Mucosa of stomach (tissue), 1 donor: ENCODE results near the gene RPL13.

Source experiments
- H3K27me3 ChIP-seq: one replicate; pipeline ENCODE4 v1.7.0; 2013; ENCODE audit warnings: mild to moderate bottlenecking, low read length; ENCODE audit not compliant: control insufficient read depth, insufficient read depth
- H3K36me3 ChIP-seq: one replicate; pipeline ENCODE4 v1.7.0; 2013; ENCODE audit warnings: low read length; ENCODE audit not compliant: control insufficient read depth, insufficient read depth
- H3K4me1 ChIP-seq: one replicate; pipeline ENCODE4 v1.7.0; 2013; ENCODE audit warnings: mild to moderate bottlenecking, low read length; ENCODE audit not compliant: control insufficient read depth, insufficient read depth
- H3K4me3 ChIP-seq: one replicate; pipeline ENCODE4 v1.7.0; 2013; ENCODE audit warnings: low read length
- H3K9ac ChIP-seq: one replicate; pipeline ENCODE4 v1.7.0; 2013; ENCODE audit warnings: mild to moderate bottlenecking, low read length, moderate library complexity
- H3K9me3 ChIP-seq: one replicate; pipeline ENCODE4 v1.7.0; 2013; ENCODE audit warnings: mild to moderate bottlenecking, low read length, moderate library complexity; ENCODE audit not compliant: control insufficient read depth
- donor health status: Pancreatic carcinoma.

The RPL13 gene

GRCh38 chr16:89547291-89547690, 13.2 kb upstream of the RPL13 start:
- H3K9ac ChIP-seq: no peak overlapping the region
- H3K4me1 ChIP-seq: peaks cover 23% of the 10 kb centered on the region
- no peaks in the 10 kb centered on the region for H3K27me3 ChIP-seq
- no peaks in the 10 kb centered on the region for H3K36me3 ChIP-seq
- H3K4me3 ChIP-seq: no peak overlapping the region
- H3K9me3 ChIP-seq: no peaks in the 10 kb centered on the region

- Histone ChIP-seq H3K9me3 (no peaks in the 10 kb centered on the region), H3K36me3 (peaks cover 4% of the 10 kb centered on the region), H3K4me1 (peaks cover 23% of the 10 kb centered on the region), H3K9ac (no peak overlapping the region), H3K27me3 (no peaks in the 10 kb centered on the region), H3K4me3 (no peak overlapping the region)
Measured at GRCh38 chr16:89547860-89548259, 12.6 kb upstream of the RPL13 start.

- no peaks in the 10 kb centered on the region for H3K9me3 ChIP-seq
- H3K4me1 ChIP-seq: peaks cover 23% of the 10 kb centered on the region
- H3K27me3 ChIP-seq: no peaks in the 10 kb centered on the region
- peaks cover 4% of the 10 kb centered on the region for H3K36me3 ChIP-seq
- no peak overlapping the region for H3K9ac ChIP-seq
- H3K4me3 ChIP-seq: no peak overlapping the region
Measured at GRCh38 chr16:89548344-89549006, 12.0 kb upstream of the RPL13 start.

- Histone ChIP-seq H3K9ac (no peak overlapping the region), H3K36me3 (peaks cover 4% of the 10 kb centered on the region), H3K4me3 (no peak overlapping the region), H3K4me1 (peaks cover 23% of the 10 kb centered on the region), H3K9me3 (no peaks in the 10 kb centered on the region), H3K27me3 (no peaks in the 10 kb centered on the region)
Measured at GRCh38 chr16:89549007-89549700, 11.3 kb upstream of the RPL13 start.

- Histone ChIP-seq H3K36me3 (peaks cover 4% of the 10 kb centered on the region), H3K4me1 (peaks cover 9% of the 10 kb centered on the region), H3K9me3 (no peaks in the 10 kb centered on the region), H3K27me3 (no peaks in the 10 kb centered on the region), H3K4me3 (no peak overlapping the region), H3K9ac (no peak overlapping the region)
Measured at GRCh38 chr16:89550421-89551007, 10.0 kb upstream of the RPL13 start.

- Histone ChIP-seq H3K36me3 (peaks cover 11% of the 10 kb centered on the region), H3K4me1 (no peaks in the 10 kb centered on the region), H3K4me3 (no peak overlapping the region), H3K9me3 (no peaks in the 10 kb centered on the region), H3K27me3 (no peaks in the 10 kb centered on the region), H3K9ac (no peak overlapping the region)
Measured at GRCh38 chr16:89552329-89552728, 8.2 kb upstream of the RPL13 start.

GRCh38 chr16:89552913-89553312, 7.6 kb upstream of the RPL13 start:
- Histone ChIP-seq H3K36me3 (peaks cover 11% of the 10 kb centered on the region), H3K4me3 (no peak overlapping the region), H3K27me3 (no peaks in the 10 kb centered on the region), H3K9ac (no peak overlapping the region), H3K9me3 (no peaks in the 10 kb centered on the region), H3K4me1 (no peaks in the 10 kb centered on the region)

GRCh38 chr16:89553733-89554132, 6.7 kb upstream of the RPL13 start:
- H3K27me3 ChIP-seq: no peaks in the 10 kb centered on the region
- no peak overlapping the region for H3K4me3 ChIP-seq
- H3K36me3 ChIP-seq: peaks cover 11% of the 10 kb centered on the region
- H3K9ac ChIP-seq: no peak overlapping the region
- peaks cover under 1% of the 10 kb centered on the region for H3K4me1 ChIP-seq
- H3K9me3 ChIP-seq: no peaks in the 10 kb centered on the region

GRCh38 chr16:89554343-89554742, 6.1 kb upstream of the RPL13 start:
- no peak overlapping the region for H3K4me3 ChIP-seq
- peaks cover 11% of the 10 kb centered on the region for H3K36me3 ChIP-seq
- H3K27me3 ChIP-seq: no peaks in the 10 kb centered on the region
- H3K4me1 ChIP-seq: peaks cover 6% of the 10 kb centered on the region
- no peak overlapping the region for H3K9ac ChIP-seq
- H3K9me3 ChIP-seq: no peaks in the 10 kb centered on the region

GRCh38 chr16:89555265-89555664, 5.2 kb upstream of the RPL13 start:
- no peaks in the 10 kb centered on the region for H3K9me3 ChIP-seq

GRCh38 chr16:89555780-89556179, 4.7 kb upstream of the RPL13 start:
- no peaks in the 10 kb centered on the region for H3K27me3 ChIP-seq
- peaks cover 11% of the 10 kb centered on the region for H3K36me3 ChIP-seq
- H3K4me3 ChIP-seq: no peak overlapping the region
- H3K9ac ChIP-seq: no peak overlapping the region
- no peaks in the 10 kb centered on the region for H3K9me3 ChIP-seq
- peaks cover 13% of the 10 kb centered on the region for H3K4me1 ChIP-seq

More at GRCh38 chr16:89555265-89555664, 5.2 kb upstream of the RPL13 start:
- H3K27me3 ChIP-seq: no peaks in the 10 kb centered on the region
- H3K4me1 ChIP-seq: peaks cover 13% of the 10 kb centered on the region
- H3K9ac ChIP-seq: no peak overlapping the region
- H3K4me3 ChIP-seq: no peak overlapping the region
- peaks cover 11% of the 10 kb centered on the region for H3K36me3 ChIP-seq
